GM18861 (cell line): Measurements from ENCODE around the gene ADAM20.
"Not testable (repeated sequence)": the region's sequence is repeated elsewhere in the genome, so short reads cannot be mapped to it uniquely, and the experiment has no call there.

Experiments
- ATAC-seq: cut with Tn5 transposase; IDR thresholded peaks from one replicate; pipeline ENCODE4 v1.9.1; 2021; ENCODE audit not compliant: unreplicated experiment

ADAM20 gene

GRCh38 chr14:70534904-70535303 lies at the start of gene ADAM20:
TSS of gene ADAM20 (minus strand) at chr14:70535004. CDS start at chr14:70524757, 10,247 bp downstream.
- ATAC-seq = no peak

GRCh38 chr14:70576891-70577290 lies 42.1 kb upstream of the ADAM20 start:
- no peak for ATAC-seq

- ATAC-seq = no peak
Observed at GRCh38 chr14:70573050-70573449, 38.2 kb upstream of the ADAM20 start.

- ATAC-seq = no peak
Observed at GRCh38 chr14:70571139-70571538, 36.3 kb upstream of the ADAM20 start.

GRCh38 chr14:70567791-70568190 lies 33.0 kb upstream of the ADAM20 start:
- ATAC-seq = no peak

- no peak for ATAC-seq
Observed at GRCh38 chr14:70563869-70564268, 29.1 kb upstream of the ADAM20 start.

- no peak for ATAC-seq
Observed at GRCh38 chr14:70563417-70563816, 28.6 kb upstream of the ADAM20 start.

GRCh38 chr14:70558356-70558755 lies 23.6 kb upstream of the ADAM20 start:
- no peak for ATAC-seq

GRCh38 chr14:70555890-70556289 lies 21.1 kb upstream of the ADAM20 start:
- no peak for ATAC-seq

GRCh38 chr14:70538087-70538486 lies 3.3 kb upstream of the ADAM20 start:
- no peak for ATAC-seq

GRCh38 chr14:70536830-70537229 lies 2.0 kb upstream of the ADAM20 start:
- ATAC-seq = no peak

GRCh38 chr14:70530417-70530816 lies 4.4 kb downstream of the ADAM20 start:
- ATAC-seq = no peak

- no peak for ATAC-seq
Observed at GRCh38 chr14:70527501-70528105, 7.2 kb downstream of the ADAM20 start.

GRCh38 chr14:70525691-70526090 lies 9.1 kb downstream of the ADAM20 start:
- ATAC-seq = no peak

GRCh38 chr14:70515811-70516210 lies 19.0 kb downstream of the ADAM20 start:
- ATAC-seq = no peak

GRCh38 chr14:70514168-70515069 lies 20.4 kb downstream of the ADAM20 start:
- no peak for ATAC-seq

GRCh38 chr14:70498191-70498590 lies 36.6 kb downstream of the ADAM20 start:
- no peak for ATAC-seq

- no peak for ATAC-seq
Observed at GRCh38 chr14:70489579-70490200, 45.1 kb downstream of the ADAM20 start.

- ATAC-seq = not testable (repeated sequence)
Observed at GRCh38 chr14:70477356-70478105, 57.3 kb downstream of the ADAM20 start.

GRCh38 chr14:70475459-70475858 lies 59.3 kb downstream of the ADAM20 start:
- ATAC-seq = not testable (repeated sequence)

GRCh38 chr14:70473825-70474224 lies 61.0 kb downstream of the ADAM20 start:
- no peak for ATAC-seq
